Measurements from ENCODE around the gene IQSEC3.
"Not testable (repeated sequence)": the region's sequence is repeated elsewhere in the genome, so short reads cannot be mapped to it uniquely, and the experiment has no call there.

Gene IQSEC3

DNA sequence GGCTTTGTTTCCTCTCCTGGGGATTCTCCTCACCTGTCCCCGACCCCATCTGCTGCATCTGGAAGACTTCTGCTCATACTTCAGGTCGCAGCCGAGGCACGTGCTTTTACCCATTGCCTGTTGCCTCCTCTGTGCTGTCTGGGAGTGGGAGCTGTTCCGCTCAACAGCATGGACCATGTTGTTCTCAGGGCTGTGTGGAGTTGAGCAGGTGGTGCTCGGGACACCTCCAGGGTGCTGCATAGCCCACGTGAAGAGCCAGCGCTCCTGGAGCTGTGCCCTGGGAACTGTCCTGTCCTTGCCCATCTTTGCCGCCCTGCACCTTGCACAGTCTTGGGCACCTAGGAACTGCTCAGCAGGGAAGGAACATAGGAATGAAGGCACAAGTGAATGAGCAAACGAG lies 62.4 kb downstream of the IQSEC3 start:
- no peak for DNase-seq (ENCODE audit: low spot score in 2 of 2)
- H3K9me3 Mint-ChIP-seq = no peaks in the 10 kb centered on the region
- H3K4me1 Mint-ChIP-seq = no peaks in the 10 kb centered on the region
- no peak overlapping the region for H3K4me3 Mint-ChIP-seq
- H3K27ac Mint-ChIP-seq = no peak overlapping the region
- ATAC-seq = no peak
- H3K36me3 Mint-ChIP-seq = no peaks in the 10 kb centered on the region

DNA sequence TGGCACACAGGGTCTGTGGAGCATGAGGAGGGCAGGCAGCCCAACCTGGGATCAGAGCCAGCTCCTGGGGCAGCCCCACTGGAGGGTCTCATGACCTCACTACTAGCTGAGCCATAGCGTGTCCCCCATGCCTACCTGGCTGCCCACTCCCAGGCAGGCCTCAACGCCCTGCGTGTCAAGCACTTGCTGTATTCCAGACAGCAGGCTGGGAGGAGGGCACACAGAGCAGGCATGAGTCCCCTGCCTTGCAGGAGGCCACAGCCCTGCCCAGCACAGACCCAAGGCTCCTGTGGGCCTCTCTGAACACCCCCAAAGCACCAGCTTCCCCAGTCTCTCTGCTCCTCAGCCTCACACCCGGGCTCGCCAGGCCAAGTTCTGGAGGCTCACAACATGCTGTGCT lies 64.0 kb downstream of the IQSEC3 start:
- Mint-ChIP-seq H3K4me1 (no peaks in the 10 kb centered on the region), H3K4me3 (no peak overlapping the region), H3K9me3 (no peaks in the 10 kb centered on the region), H3K27ac (no peak overlapping the region), H3K36me3 (no peaks in the 10 kb centered on the region)
- ATAC-seq (no peak), DNase-seq (ENCODE audit: low spot score in 2 of 2) (no peak)

DNA sequence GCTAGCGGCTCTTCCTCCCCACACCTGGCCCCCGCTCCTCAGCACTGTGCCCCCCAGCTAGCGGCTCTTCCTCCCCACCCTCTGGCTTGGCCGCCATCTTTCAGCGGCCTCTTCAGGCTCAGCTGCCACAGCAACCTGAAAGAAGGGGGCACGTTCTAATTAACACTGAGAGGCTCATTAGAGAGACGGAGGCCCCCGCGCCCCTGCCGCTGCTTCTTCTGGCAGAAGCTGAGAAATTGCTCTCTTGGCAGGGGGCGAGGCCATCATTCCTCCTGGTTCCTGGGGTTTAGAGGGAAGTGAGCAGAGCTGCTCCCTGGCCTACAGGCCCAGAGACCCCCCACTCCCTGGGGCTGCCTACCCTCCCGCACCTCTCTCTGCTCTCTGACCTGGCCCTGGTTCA lies 64.4 kb downstream of the IQSEC3 start:
- ATAC-seq (no peak), DNase-seq (ENCODE audit: low spot score in 2 of 2) (no peak)
- Mint-ChIP-seq H3K9me3 (no peaks in the 10 kb centered on the region), H3K4me1 (no peaks in the 10 kb centered on the region), H3K27ac (no peak overlapping the region), H3K36me3 (no peaks in the 10 kb centered on the region), H3K4me3 (no peak overlapping the region)

DNA sequence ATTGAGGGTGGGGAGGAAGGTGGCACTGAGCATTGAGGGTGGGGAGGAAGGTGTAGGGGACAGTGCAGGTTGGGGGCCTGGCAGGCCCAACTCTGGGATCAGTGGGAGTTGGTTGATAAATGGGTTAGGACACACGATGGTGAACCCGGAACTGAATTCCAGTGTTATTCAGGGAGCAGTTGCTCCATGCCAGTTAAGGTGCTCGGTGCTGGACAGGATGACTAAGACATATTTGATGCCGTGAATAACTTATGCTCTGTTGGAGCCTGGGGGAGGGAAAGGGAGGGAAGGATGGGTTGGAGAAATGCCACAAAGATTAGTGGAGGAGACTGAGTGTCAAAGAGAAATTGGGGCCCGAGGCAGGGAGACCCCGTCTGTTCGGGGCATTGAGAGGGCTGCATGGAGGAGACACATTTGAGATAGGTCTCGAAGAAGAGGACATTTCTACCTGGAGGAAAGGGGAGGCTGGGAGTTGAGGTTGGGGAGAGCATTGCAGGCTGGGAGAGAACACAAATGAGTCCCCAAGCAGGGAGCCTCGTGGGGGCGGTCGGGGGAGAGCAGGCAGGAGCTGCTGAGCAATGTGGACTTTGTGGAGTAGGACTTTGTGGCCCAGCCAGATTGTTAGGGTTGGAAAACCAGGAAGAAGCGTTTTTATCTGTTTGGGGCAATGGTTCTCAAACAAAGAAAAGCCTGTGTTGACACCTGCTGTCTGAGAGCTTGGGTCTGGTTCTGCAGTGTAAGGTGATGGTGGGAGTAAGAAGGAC lies 65.3 kb downstream of the IQSEC3 start:
- Mint-ChIP-seq H3K9me3 (no peaks in the 10 kb centered on the region), H3K36me3 (no peaks in the 10 kb centered on the region), H3K4me3 (no peak overlapping the region), H3K27ac (no peak overlapping the region), H3K4me1 (no peaks in the 10 kb centered on the region)
- ATAC-seq (no peak), DNase-seq (ENCODE audit: low spot score in 2 of 2) (no peak)

DNA sequence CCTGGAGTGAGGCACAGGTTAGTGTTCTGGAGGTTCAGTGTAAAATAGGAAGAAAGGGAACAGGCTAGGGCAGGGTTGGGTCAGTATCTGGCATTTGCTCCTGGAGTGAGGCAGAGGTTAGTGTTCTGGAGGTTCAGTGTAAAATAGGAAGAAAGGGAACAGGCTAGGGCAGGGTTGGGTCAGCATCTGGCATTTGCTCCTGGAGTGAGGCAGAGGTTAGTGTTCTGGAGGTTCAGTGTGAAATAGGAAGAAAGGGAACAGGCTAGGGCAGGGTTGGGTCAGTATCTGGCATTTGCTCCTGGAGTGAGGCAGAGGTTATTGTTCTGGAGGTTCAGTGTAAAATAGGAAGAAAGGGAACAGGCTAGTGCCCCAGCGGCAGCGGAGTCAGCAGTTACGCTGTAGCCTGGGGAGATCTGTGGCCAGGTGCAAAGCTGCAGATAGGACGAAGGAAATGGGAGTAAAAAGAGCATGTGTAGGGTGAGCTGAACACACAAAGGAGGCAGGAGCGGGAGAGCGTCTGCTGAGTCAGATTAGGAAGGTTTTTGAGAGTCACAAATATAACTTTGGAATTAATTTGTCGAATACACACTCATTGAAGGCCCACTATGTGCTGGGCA lies 67.2 kb downstream of the IQSEC3 start:
- H3K27ac Mint-ChIP-seq = not testable (repeated sequence)

DNA sequence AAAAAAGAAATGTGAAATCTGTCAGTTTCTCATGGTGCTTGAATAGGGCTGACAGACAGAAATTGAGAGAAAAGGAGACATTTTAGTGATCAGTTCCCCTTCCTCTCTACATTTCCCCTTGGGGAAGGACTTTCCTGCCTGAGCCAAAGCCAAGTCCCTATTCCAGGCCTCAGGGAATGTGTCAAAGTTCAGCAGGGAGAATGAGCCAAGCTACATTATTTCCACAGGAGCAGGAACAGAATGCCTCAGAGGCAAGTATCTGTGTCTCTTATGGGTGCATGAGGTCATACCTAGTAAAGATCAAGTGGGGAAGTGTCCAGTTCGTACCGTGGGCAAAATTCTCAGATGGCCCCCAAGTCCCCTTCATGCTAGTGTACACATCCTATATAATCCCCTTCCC lies 68.6 kb downstream of the IQSEC3 start:
- Mint-ChIP-seq H3K4me3 (no peak overlapping the region), H3K9me3 (no peaks in the 10 kb centered on the region), H3K27ac (no peak overlapping the region), H3K4me1 (no peaks in the 10 kb centered on the region), H3K36me3 (no peaks in the 10 kb centered on the region)
- ATAC-seq (no peak), DNase-seq (ENCODE audit: low spot score in 2 of 2) (no peak)

More for the DNA sequence above, 67.2 kb downstream of the IQSEC3 start:
- not testable (repeated sequence) for ATAC-seq; H3K4me1 Mint-ChIP-seq; DNase-seq (ENCODE audit: low spot score in 2 of 2); H3K9me3 Mint-ChIP-seq; H3K36me3 Mint-ChIP-seq; H3K4me3 Mint-ChIP-seq

DNA sequence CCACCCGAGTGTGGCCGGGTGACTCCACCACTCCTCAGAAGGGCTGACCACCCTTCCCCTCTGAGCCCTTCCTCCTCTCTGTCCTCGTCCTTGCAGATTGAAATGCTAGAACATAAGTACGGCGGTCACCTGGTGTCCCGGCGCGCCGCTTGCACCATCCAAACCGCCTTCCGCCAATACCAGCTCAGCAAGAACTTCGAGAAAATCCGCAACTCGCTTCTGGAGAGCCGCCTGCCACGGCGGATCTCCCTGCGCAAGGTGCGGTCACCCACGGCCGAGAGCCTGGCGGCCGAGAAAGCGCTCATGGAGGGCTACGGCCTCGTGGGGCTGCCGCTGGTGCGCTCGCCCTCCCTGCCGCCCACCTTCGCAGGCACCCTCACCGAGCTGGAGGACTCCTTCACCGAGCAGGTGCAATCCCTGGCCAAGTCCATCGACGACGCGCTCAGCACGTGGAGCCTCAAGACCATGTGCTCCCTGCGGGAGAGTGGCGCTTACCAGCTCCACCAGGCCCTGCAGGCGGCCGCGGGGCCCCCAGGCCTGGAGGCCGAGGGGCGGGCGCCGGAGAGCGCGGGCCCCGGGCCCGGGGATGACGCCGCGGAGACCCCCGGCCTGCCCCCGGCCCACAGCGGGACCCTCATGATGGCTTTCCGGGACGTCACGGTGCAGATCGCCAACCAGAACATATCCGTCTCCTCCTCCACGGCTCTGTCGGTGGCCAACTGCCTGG lies 71.8 kb downstream of the IQSEC3 start:
- Mint-ChIP-seq H3K4me3 (no peak overlapping the region), H3K9me3 (no peaks in the 10 kb centered on the region), H3K36me3 (no peaks in the 10 kb centered on the region), H3K4me1 (peaks cover 7% of the 10 kb centered on the region), H3K27ac (no peak overlapping the region)
- ATAC-seq (no peak), DNase-seq (ENCODE audit: low spot score in 2 of 2) (no peak)

DNA sequence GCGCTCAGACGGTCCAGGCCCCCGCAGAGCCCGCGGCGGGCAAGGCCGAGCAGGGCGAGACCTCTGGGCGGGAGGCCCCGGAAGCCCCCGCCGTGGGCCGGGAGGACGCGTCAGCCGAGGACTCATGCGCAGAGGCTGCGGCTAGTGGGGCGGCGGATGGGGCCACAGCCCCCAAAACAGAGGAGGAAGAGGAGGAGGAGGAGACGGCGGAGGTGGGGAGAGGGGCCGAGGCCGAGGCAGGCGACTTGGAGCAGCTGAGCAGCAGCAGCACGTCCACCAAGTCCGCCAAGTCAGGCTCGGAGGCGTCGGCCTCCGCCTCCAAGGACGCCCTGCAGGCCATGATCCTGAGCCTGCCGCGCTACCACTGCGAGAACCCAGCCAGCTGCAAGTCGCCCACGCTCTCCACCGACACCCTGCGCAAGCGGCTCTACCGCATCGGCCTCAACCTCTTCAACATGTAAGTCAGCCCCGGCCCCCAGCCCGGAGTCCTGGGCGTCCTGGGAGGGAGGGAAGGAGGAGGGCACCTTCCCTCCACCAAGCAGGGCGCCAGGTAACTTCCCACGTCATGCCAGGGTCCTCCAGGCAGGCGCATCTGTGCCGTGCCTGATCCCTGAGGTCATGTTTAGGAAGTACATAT lies 72.4 kb downstream of the IQSEC3 start:
- H3K9me3 Mint-ChIP-seq = no peaks in the 10 kb centered on the region
- no peaks in the 10 kb centered on the region for H3K36me3 Mint-ChIP-seq
- ATAC-seq = no peak
- H3K4me1 Mint-ChIP-seq = peaks cover 7% of the 10 kb centered on the region
- no peak for DNase-seq (ENCODE audit: low spot score in 2 of 2)
- no peak overlapping the region for H3K27ac Mint-ChIP-seq
- peak overlapping the region; percentile 23 for H3K4me3 Mint-ChIP-seq

DNA sequence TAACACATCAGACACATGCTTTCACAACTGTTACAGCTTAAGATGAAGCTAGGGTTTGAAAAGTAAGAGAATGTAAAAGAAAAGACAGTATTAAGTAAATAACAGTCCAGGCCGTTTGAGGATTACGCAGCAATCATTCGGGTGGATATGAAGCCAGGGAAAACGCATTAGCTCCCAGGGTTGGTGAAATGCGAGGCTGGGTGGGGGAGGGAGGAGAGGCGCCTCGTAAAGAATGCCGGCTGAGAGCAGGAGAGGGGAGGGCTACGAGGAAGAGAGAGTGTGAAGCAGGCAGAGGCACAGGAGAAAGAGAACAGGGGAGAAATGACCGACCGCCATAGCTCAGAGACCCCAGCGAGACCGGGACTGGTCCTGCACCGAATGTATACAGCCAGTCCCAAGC lies 73.0 kb downstream of the IQSEC3 start:
- DNase-seq (ENCODE audit: low spot score in 2 of 2) (no peak), ATAC-seq (no peak)
- Mint-ChIP-seq H3K4me3 (peak overlapping the region; percentile 23), H3K9me3 (no peaks in the 10 kb centered on the region), H3K4me1 (peaks cover 12% of the 10 kb centered on the region), H3K36me3 (no peaks in the 10 kb centered on the region), H3K27ac (no peak overlapping the region)

DNA sequence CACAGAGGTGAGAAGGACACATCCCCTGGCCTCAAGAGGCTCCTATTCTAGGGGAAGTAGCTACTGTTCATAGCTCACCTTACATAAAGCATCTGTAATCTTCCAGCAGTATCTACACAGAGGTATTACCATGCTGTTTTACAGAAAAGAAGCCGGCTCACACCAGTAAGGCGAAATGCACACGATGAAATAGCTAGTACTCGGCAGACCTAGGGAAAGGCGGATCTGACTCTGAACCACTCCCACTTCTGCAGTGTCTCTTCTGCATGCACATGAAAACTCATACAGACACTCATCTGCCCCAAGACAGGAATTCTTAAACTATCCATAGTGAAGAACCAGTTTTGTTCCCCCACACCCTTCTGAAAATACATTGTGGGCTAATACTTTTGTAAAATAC lies 73.6 kb downstream of the IQSEC3 start:
- no peak for ATAC-seq
- Mint-ChIP-seq H3K36me3 (no peaks in the 10 kb centered on the region), H3K9me3 (no peaks in the 10 kb centered on the region), H3K4me1 (peaks cover 12% of the 10 kb centered on the region), H3K27ac (no peak overlapping the region), H3K4me3 (no peak overlapping the region)
- no peak for DNase-seq (ENCODE audit: low spot score in 2 of 2)

DNA sequence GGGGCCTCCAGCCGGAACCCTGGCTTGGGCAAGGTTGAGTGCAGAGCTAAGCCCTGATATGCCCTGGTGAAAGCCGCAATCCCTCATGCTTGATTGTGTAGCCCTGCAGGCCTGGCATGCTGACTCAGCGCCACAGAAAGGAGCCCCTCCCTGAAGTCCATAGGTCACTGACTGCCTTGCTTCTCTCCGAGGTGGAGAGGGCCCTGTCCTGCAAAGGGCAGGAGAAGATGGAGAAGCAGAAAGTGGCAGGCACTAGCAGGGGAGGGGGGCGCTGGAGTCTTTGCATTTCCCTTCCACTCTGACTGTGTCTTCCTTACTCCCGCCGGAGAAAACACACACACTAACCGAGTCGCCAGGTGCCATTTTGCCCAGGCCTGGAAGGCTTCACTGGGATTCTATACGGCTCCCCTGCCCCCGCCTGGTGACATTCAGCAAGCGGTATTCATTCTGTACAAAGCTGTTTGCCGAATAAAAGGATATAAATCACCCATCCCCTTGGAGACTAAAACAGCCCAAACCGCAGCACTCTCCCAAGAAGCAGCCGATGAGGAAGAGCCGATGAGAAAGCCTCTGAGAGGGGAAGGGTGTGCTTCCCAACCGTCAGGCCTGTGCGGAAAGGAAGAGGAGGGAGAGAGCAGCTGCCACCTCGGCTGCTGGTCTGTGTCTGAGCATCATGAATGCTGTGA lies 77.5 kb downstream of the IQSEC3 start:
- Mint-ChIP-seq H3K9me3 (no peaks in the 10 kb centered on the region), H3K4me1 (peaks cover 12% of the 10 kb centered on the region), H3K27ac (no peak overlapping the region), H3K36me3 (no peaks in the 10 kb centered on the region), H3K4me3 (no peak overlapping the region)
- ATAC-seq = no peak
- DNase-seq (ENCODE audit: low spot score in 2 of 2) = no peak

DNA sequence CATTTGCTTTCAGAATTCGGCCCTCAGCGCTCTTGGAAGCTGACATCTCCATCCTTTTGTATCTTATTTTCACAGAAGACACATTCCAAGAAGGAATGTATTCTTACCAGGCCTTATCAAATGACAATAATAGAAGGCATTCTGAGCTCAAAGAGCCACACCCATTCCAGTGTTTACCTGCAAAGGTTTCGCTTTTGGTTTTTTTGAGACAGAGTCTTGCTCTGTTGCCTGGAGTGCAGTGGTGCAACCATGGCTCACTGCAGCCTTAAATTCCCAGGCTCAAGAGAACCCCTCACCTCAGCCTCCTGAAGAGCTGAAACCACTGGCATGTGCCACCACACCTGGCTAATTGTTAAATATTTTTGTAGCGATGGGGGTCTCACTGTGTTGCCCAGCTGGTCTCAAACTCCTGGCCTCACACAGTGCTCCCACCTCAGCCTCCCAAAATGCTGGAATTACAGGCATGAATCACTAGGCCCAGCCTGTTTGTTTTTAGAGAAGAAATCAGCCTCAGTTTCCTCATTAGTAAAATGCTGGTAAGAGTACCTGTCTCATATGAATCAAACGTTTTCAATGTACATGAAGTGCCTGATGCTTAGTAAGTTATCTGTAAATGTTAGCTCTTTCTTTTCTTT lies 78.2 kb downstream of the IQSEC3 start:
- H3K4me3 Mint-ChIP-seq = no peak overlapping the region
- H3K27ac Mint-ChIP-seq = no peak overlapping the region

DNA sequence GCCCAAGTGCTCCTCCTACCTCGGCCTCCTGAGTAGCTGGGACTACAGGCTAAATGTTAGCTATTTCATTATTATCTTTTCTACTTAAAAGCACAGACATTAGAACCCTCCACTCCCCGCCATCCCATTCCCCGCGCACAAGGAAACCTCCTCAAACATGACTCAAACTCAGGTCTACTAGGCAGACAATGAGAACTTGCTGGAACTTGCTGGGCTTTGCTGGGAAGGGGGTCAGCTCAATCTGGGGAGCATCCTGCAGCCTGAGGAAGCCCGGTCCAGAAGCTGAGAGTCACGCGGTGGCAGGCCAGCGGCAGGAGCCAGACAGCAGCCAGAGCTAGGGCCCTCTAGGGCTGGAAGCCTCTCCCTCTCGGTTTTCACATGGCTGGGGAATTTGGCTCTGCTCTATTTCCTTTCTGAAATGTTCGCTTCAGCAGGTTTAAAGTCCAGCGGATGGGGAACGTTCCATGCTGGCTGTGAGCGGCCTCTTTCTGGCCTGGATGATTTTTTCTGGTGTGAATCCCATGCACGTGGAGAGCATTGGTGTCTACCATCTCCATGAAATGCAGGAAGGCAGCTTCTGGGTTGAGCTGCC lies 78.9 kb downstream of the IQSEC3 start:
- no peak overlapping the region for H3K4me3 Mint-ChIP-seq
- no peak overlapping the region for H3K27ac Mint-ChIP-seq
- peaks cover 12% of the 10 kb centered on the region for H3K4me1 Mint-ChIP-seq
- no peak for DNase-seq (ENCODE audit: low spot score in 2 of 2)
- H3K36me3 Mint-ChIP-seq = no peaks in the 10 kb centered on the region
- no peaks in the 10 kb centered on the region for H3K9me3 Mint-ChIP-seq
- no peak for ATAC-seq

More for the DNA sequence above, 78.2 kb downstream of the IQSEC3 start:
- no peak for DNase-seq (ENCODE audit: low spot score in 2 of 2)
- H3K9me3 Mint-ChIP-seq = no peaks in the 10 kb centered on the region
- no peaks in the 10 kb centered on the region for H3K36me3 Mint-ChIP-seq
- ATAC-seq = no peak
- H3K4me1 Mint-ChIP-seq = peaks cover 12% of the 10 kb centered on the region

DNA sequence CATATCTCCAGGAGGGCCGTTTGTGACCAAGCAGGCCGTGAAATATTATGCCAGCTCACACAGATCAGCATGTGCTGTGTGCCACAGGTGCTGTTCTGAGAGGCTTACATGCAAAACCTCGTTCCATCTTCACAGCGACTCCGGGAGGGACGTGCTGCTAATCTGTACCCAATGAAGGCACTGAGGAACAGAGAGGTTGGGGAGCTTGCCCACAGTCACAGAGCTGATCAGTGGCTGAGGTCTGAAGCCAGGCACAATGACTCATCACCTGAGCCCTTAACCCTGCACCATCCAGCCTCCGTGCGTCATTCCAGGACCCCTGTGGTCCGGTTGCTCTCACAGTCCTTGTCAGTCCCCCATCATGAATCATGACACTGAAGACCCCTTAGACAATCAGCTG lies 80.7 kb downstream of the IQSEC3 start:
- ATAC-seq (no peak), DNase-seq (ENCODE audit: low spot score in 2 of 2) (no peak)
- Mint-ChIP-seq H3K4me1 (peaks cover 11% of the 10 kb centered on the region), H3K9me3 (no peaks in the 10 kb centered on the region), H3K36me3 (no peaks in the 10 kb centered on the region), H3K4me3 (no peak overlapping the region), H3K27ac (no peak overlapping the region)

Measured in stimulated activated effector memory CD8-positive, alpha-beta T cell treated with anti-CD3 and anti-CD28 coated beads, Interleukin-12 subunit alpha, Interleukin-12 subunit beta, amount 100 ng/mL, for 72 hours (primary cell).